ENCODE measurements around the gene ICA1L.

DNA sequence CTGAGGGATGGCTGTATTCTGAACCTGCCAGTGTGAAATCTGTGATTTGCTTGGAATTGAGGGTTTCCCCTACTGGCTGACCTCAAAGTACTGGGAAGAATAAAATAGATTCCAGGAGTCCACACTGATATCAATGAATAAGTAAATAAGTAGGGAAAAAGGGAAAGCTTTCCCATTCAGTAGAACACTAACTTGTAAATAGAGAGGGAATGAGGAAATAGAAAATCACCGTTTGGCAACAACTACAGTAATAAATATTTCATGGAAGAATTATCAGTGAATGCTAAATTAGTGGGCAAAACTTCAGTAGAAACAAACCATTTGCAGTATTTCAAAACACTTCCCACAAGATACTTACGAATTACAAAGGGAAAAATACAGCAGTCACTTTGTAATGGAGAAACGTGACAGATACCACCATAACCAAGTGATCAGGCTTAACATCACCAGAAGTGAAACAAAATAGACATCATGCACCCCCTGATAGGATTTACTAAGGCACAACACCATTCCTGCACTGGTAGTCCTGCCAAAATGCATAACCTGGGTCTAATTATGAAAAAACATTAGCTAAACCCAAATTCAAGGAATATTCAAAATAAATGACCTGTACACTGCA is 88.5 kb downstream of the ICA1L start:
- TF ChIP-seq POLR2AphosphoS5 (IDR thresholded peaks at IDR 0.05; ENCODE audit: low read depth, low read length): no peak
- TF ChIP-seq POLR2A (IDR thresholded peaks at IDR 0.05; ENCODE audit: low read depth, low read length): no peak

Measured in GM12892 (cell line).